ENCODE measurements around the gene RHOF.

RHOF gene

GRCh38 chr12:121819212-121819949 lies 25.9 kb upstream of the RHOF start:
- DNase-seq = no peak

- DNase-seq = no peak
These were observed 24.2 kb upstream of the RHOF start for GRCh38 chr12:121817648-121818043.

DNA sequence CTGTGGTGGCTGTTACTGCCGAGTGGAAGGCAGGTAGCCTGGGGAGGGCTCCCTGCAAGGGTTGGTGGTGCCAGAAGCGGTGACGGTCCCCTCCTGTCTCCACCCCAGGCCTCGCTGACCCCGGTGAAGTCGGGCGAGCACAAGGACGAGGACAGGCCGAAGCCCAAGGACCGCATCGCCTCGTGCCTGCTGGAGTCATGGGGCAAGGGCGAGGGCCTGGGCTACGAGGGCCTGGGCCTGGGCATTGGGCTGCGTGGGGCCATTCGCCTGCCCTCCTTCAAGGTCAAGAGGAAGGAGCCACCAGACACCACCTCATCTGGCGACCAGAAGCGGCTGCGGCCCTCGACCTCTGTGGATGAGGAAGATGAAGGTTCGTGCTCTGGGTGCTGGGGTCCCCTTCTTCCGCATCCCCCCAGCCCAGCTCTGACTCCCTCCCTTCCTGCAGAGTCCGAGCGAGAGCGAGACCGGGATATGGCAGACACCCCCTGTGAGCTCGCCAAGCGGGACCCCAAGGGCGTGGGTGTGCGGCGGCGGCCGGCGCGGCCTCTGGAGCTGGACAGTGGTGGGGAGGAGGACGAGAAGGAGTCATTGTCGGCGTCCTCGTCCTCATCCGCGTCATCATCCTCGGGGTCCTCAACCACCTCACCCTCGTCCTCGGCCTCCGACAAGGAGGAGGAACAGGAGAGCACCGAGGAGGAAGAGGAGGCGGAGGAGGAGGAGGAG lies 23.6 kb upstream of the RHOF start:
- DNase-seq = no peak

DNA sequence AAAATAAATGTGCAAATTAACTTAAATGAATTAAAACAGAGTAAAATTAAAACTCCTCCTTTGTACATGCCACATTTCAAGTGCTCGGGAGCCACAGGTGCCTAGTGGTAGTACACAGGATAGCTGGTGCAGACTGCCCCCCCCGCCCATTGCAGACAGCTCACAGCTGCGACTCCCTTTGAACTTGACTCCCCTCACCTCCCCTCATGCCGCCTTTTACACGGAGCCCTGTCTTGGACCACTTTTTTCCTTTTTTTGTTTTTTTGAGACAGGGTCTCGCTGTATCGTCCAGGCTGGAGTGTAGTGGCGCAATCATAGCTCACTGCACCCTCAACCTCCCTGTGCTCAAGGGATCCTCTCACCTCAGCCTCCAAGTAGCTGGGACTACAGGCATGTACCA lies 21.8 kb upstream of the RHOF start:
- no peak for DNase-seq

DNA sequence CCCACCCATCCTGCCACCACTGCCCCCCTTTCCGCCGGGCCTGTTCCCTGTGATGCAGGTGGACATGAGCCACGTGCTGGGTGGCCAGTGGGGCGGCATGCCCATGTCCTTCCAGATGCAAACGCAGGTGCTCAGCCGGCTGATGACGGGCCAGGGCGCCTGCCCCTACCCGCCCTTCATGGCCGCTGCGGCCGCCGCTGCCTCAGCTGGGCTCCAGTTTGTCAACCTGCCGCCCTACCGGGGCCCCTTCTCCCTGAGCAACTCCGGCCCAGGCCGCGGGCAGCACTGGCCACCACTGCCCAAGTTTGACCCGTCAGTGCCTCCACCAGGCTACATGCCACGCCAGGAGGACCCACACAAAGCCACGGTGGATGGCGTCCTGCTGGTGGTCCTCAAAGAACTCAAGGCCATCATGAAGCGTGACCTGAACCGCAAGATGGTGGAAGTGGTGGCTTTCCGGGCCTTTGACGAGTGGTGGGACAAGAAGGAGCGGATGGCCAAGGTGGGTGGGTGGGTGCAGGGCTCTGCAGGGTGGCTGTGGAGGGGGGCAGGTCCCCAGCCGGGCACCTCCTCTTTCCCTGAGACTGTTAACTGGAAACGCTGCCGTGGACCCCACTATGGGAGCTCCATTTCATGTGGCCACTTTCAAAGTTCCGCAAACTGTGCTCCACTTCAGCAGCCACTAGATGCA lies 21.1 kb upstream of the RHOF start:
- DNase-seq = no peak

DNA sequence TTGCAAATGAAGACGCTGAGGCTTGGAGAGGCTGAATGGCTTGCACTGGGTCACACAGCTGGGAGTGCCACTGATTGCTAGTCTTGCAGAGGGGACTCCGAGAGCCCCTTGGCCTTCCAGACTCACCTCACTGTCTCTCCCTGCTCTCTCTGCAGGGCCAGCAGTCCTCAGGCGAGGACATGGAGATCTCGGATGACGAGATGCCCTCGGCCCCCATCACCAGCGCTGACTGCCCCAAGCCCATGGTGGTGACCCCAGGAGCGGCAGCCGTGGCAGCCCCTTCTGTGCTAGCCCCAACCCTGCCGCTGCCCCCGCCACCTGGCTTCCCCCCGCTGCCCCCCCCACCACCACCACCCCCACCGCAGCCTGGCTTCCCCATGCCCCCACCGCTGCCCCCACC lies 20.5 kb upstream of the RHOF start:
- DNase-seq = no peak

GRCh38 chr12:121812921-121813896 lies 19.7 kb upstream of the RHOF start:
- DNase-seq = no peak

DNA sequence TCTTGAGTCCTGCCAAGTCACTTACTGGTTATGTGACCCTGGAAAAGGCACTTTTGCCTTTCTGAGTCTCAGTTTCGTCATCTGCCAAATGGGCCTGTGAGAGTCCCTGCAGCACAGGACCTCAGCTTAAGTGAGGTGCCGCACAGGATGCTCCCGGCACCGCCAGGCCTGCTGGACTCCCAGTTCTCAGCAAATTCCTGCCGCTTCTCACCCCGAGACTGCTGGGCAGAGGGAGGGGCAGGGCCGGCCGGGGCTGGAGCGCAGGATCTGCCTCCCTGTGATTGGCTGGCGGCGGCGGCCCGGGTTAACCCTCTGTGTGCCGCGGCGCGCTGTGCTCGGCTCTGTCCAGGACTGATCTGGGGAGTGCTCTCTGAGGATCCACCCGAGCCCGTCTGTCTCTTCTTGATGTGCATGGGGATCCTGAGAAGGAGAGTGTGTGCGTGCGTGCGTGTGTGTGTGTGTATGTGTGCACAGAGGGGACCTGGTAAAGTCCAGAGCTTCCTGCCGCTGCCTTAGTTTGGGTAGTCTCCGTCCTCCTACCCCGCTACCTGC lies 18.9 kb upstream of the RHOF start:
- DNase-seq = peak; percentile 80

DNA sequence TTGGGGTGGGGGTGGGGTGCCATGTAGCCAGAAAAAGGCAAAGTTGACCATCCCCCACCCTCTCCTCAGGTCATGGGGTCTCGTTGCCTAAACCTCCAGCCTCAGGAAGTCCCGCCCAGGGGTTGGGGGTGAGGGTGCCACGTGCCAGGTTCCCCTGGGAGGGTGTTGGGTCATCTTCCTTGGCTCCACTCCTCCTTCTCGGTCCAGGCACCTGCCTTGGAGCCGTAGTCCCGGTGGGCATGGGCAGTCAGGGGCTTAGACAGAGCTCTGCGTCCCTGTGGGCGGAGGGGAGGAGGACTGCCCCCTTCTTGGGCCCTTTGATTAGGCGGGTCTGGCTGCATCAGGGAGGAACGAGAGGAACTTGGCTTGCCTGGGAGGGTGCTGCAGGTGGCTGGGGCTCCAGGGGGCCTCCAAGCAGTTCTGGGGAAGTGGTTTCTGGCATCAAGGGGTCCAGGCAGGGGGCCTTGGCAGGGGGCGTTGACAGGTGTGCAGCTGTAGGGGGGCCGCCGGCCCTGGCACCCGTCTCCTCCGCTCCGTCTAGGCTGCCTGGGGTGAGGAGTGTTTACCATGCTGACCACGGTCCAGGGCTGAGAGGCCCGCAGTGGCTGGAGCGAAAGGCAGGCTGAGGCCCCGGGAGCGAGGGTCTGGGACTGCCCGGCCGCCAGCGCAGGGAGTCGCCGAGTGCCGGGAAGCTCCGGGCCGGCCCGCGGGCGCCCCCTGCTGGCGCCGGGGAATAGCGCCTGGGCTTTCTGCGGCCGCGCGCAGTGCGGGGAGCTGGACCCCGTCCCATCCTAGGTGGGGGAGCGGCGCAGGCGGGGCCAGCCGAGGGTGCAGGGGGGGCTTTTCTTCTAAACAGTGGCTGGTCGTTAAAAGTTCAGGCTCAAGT lies 18.2 kb upstream of the RHOF start:
- DNase-seq = peak; percentile 85

- no peak for DNase-seq
These were observed 17.4 kb upstream of the RHOF start for GRCh38 chr12:121810833-121811433.

DNA sequence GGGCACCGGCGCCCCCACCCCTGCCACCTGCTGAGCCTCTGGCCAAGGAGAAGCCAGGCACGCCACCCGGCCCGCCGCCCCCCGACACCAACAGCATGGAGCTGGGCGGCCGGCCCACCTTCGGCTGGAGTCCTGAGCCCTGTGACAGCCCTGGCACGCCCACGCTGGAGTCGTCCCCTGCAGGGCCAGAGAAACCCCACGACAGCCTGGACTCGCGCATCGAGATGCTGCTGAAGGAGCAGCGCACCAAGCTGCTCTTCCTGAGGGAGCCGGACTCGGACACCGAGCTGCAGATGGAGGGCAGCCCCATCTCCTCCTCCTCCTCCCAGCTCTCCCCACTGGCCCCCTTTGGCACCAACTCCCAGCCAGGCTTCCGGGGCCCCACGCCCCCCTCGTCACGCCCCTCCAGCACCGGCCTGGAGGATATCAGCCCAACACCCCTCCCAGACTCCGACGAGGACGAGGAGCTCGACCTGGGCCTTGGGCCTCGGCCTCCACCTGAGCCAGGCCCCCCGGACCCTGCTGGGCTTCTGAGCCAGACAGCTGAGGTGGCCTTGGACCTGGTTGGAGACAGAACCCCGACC lies 16.8 kb upstream of the RHOF start:
- DNase-seq = peak; percentile 17

- peak; percentile 20 for DNase-seq
These were observed 16.2 kb upstream of the RHOF start for GRCh38 chr12:121809712-121810116.

GRCh38 chr12:121808623-121809022 lies 15.1 kb upstream of the RHOF start:
- DNase-seq = no peak

- peak; percentile 13 for DNase-seq
These were observed 14.3 kb upstream of the RHOF start for GRCh38 chr12:121807642-121808347.

DNA sequence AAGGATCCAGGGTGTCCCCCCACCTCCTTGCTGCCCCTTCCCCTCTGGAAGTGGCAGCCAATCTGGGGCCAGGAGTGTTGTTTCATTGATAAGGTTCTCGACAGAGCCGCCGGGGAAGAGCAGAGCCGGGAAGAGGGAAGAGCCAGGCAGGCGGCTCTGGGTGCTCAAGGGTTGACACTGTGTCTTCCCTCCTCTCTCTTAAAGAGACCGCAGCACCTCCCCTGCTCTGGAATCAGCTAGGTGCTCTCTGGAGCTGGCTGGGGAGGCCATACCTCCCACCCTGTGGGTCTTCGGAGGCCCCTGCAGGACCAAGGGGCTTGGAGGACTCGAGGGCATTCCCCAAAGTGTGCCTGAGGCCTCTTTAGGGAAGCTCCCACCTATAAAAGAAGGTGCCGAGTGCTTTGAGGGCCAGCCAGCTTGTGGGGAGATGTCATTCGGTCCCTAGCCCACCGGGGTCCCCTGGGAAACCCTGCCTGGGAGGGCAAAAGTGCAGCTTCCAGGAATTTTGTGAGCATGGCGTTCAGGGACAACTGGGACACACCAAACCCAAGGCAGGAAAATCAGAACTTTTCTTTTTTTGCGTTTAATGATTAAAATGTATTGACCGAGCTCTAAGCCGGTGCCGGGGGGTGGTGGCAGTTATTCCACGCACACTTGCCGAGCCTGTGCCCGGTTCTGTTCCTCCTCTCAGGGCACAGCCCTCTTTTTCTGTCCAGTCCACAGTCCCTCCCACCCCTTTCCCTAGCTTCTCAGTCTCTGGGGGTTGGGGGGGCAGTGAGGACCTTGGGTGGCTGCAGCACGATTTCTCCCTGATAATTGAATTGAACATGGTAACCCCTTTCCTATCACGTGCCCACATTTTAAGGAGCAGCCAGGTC lies 13.3 kb upstream of the RHOF start:
- peak; percentile 33 for DNase-seq

DNA sequence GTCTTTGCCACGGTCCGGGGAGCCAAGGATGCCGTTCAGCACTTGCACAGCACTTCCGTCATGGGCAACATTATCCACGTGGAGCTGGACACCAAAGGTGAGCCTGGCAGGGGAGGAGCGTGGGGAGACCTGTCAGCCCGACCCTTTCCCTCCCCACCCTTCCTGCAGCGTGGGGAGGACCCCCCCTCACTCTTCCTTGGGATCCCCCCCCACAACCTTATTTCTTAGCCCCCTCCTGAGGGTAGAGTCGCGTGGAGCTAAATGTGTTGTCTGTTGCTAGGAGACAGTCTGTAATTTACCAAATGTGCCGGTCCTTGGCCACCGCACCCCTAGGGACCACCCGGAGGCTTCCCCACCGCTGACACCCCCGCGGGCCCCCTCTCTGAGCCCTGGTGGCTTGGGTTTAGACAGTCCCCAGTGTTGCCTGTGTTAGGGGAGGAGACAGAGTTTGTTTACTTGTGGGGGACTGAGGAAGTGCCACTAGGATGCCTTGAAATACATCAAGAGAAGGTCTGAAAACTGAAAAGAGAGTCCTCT lies 12.6 kb upstream of the RHOF start:
- no peak for DNase-seq

DNA sequence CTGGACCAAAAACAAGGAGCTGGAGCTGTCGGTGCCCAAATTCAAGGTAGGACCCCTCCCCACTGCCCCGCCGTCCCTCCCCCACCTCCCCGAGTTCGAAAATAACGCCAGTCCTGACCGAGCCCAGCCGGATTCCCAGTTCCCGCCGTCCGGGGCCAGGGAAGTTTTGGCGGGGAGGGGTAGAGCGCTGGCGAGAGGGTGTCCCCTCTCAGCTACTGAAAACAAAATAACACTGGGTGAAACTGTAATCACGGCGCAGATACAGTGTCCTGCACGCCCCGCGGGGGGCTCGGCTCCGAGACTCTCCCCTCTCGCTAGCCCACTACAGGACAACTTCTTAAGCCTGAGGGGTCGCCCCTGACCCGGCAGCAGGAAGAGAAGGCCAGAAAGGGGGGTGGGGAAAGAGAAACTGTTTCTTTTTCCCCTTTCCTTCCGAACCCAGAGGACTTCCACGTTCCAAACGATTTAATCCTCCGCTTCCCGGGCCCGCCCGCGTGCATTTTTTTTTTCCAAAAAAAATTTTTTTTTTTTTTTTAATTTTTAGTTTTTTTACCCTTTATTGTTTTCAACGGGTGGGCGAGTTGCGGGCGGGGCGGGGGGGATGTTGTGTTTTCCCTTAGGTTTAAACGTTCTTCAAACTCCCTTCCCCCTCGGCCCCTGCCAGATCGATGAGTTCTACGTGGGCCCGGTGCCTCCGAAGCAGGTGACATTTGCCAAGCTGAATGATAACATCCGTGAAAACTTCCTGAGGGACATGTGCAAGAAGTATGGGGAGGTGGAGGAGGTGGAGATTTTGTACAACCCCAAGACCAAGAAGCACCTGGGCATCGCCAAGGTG lies 11.9 kb upstream of the RHOF start:
- DNase-seq = peak; percentile 49
